Renal cortex interstitium (tissue), 11 donors: ENCODE results near the gene CCDC188. TPM values are rescaled to one million over a fixed set of nuclear protein-coding genes. Genes with fewer than 3 reads are reported as not detected.
"Not testable (repeated sequence)": the region's sequence is repeated elsewhere in the genome, so short reads cannot be mapped to it uniquely, and the experiment has no call there.

Experiments used
- DNase-seq, 11 donors: peaks; one replicate each; pipeline ENCODE4 v3.0.0-alpha.2; 2013; ENCODE audit warnings: low read depth in 9 of 11, low spot score in 4 of 11; ENCODE audit errors: extremely low read depth in 1 of 11
- polyA plus RNA-seq, 3 donors: library from polyadenylated mRNA; unstranded; fragments of 120-200 nt; gene quantifications; one replicate each; pipeline ENCODE4 v1.2.1, GENCODE V29; 2013; ENCODE audit not compliant: insufficient read length in 3 of 3

CCDC188 gene
- polyA plus RNA-seq, 3 donors = 0.93 to 1.4 (median 1.3) TPM

DNA sequence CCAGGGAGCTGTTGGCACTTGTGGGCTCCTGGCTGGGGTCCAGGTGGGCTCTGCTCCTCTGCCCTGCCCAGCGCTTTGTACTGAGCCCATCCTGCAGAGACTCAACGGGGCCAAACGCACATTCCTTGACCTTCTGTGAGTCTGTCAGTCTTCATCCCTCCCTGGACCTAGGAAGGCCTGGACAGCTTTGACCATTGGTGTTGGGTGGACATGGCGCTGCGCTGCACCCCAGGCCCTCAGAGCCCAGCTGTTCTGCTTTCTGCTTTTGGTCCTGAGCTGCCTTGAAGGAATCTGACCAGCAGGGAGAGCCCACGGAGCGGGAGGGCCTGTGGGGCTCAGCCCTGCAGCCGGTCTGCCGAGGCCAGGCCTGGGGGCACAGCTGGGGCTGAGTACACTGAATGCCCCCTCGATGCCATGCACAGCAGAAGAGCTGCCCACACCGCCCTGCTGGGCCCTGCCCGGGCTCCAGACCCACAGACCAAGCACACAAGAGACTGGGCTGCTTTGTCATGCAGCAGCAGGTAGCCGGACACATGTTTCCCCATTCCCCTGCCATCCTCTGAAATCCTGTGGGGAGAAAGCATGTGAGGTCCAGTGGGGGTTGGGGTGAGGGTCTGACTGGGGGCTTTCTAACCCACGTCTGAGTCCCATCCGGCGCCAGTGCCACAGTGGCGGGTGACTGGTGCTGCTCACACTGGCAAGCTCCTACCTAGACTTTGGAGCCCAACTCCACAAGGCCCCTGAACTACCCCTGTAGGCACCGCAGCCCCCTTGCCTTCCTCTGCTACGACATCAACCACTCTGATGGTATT is 24.1 kb upstream of the CCDC188 start:
- DNase-seq = no peak

GRCh38 chr22:20173772-20174171 is 22.9 kb upstream of the CCDC188 start:
- no peak for DNase-seq

DNA sequence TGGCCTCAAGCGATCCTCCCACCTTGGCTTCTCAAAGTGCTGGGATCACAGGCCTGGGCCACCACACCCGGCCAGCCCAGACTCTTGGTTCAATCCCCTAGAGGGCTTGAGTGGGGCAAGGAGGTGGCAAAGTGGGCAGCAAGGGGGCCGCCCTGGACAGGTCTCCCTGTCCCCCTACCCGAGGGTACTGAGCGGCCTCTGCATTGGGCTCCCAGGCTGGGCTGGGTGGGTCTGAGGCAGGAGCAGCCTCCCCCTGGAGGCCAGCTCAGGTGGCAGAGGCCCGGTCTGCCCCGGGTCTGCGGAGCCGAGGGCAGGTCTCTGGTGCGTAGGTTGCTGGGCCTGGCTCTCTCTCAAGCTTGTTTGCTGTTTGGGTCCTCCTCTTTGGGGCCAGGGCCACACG is 22.4 kb upstream of the CCDC188 start:
- no peak for DNase-seq

- DNase-seq = no peak
Measured at GRCh38 chr22:20172141-20172613, 21.3 kb upstream of the CCDC188 start.

- no peak for DNase-seq
Measured at GRCh38 chr22:20171288-20172140, 20.7 kb upstream of the CCDC188 start.

GRCh38 chr22:20170170-20170569 is 19.3 kb upstream of the CCDC188 start:
- DNase-seq = no peak

DNA sequence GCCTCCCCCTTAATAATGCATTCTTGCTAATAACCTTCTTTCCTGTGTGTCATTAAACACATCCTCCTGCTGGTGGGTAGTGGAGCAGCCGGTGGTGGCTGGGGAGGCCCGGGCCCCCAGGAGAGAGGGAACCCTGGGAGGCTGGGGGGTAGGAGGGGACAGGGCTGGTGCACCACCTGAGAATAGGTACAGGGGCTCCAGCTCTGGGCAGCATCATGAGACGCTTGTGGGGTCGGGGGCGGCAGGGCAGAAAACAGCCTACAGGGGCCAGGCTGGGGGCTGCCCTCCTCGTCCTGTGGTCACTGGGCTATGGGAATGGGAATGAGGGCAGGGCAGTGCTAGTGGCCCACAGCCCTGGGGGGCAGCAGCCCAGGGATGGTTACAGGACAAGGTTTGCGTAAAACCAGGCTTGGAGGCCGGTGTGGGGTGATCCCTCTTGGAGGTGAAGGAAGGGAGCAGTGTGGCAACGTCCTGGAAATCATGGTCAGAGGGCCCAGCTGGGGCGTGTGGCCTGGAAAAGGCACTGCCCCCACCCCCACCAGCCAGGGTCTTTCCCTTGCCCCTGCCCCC is 18.5 kb upstream of the CCDC188 start:
- no peak for DNase-seq

DNA sequence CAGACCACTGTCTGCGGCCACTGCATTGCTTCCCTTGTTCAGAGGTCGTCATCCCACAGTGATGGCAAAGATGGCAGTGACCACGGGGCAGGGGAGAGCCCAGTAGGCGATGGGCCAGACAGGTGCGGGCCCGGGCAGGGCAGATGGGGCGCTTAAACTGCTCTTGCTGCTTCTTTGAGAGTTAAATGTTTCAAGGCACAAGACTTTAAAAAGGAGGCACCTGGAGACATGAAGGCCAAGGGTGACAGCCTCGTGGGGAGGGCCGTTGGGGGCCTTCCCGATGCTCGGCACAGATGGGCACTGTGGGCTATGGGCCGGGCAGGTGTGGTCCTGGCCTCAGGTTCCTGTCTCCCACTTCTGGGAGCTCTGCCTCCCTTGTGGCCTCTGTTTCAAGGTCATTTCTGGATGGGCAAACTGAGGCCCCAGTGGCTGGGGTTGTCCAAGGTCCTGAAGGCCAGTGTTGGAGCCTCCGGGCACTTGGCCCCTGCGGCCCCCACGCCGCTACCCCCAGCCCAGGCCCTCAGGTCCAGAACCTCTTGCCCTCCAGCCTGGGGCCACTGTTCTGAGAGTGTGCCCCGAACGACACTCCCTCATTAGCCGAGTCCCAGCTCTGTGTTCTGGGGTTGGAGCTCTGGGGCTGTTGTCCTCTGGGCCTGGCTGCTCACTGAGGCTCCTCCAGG is 16.9 kb upstream of the CCDC188 start:
- DNase-seq = no peak

- no peak for DNase-seq
Measured at GRCh38 chr22:20166703-20167102, 15.8 kb upstream of the CCDC188 start.

DNA sequence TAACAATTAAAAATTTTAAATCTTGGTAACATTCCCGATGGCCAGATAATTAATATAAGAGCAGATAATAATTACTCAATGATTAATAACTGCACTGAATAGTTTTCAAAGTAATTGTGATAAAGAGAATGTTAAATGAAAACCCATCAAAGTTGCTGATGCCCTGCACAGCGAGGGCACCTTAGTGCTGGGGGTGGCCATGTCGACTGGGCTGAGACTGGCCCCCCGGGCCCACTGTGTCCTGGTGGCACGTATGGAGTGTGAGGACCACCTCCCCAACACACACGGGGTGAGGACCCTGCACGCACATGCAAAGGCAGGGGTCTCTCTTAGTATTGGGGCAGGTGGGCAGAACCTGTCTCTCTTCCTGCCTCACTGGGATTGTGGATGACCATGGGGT is 15.1 kb upstream of the CCDC188 start:
- DNase-seq = no peak

GRCh38 chr22:20165421-20165820 is 14.6 kb upstream of the CCDC188 start:
- DNase-seq = no peak

DNA sequence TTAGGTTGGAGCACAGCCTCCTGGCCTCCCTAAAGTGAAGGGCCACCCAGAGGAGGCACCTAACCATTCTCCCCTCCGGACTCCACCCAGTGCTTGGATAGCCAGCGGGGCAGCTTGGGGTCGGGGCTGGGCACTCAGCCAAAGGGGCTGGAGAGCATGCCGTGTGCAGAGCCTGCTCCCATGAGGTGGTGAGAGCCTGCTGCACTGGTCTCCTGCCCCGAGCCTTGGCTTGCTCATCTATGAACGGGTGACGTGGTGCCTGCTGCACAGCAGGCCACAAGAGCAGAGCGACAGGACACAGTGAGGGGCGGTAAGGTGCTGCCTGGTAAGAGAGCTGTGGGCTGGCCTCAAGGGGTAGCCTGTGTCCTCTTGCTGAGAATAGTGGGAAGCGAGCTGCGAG is 14.0 kb upstream of the CCDC188 start:
- no peak for DNase-seq

DNA sequence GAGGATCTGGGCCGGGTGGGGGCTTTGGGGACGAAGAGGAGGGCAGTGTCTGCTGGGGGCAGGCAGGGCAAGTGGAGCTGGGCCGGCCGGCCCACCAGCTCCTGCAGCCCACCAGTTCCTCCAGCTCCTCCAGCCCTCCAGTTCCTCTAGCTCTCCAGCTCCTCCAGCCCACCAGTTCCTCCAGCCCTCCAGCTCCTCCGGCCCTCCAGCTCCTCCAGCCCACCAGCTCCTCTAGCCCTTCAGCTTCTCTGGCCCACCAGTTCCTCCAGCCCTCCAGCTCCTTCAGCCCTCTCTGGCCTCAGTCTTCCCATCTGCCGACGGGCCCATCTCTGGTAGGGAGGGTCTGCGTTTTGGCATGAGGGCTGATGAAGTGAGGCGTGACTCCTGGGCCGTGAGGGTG is 9.2 kb upstream of the CCDC188 start:
- DNase-seq = no peak

DNA sequence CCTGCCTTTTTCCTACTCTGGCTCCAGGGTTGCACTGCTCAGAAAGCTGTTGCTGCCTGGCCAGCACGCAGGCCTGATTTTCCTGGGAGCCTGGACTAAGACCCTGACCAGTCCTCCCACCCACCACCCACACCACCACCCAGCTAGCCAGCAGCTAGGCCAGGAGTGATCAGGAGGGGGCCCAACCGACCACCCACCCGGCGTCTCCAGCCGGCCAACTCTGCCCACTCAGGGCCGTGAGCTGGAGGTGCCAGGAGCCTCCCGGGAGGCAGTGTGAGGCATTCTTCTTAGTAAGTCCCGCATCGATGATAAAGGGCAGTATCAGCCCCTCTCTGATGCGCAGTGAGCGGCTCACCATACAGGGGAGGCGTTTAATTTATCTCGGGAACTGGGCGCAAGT is 8.7 kb upstream of the CCDC188 start:
- not testable (repeated sequence) for DNase-seq

GRCh38 chr22:20159076-20159475 is 8.2 kb upstream of the CCDC188 start:
- peak in 1 of 11 donors; percentile 16 for DNase-seq

DNA sequence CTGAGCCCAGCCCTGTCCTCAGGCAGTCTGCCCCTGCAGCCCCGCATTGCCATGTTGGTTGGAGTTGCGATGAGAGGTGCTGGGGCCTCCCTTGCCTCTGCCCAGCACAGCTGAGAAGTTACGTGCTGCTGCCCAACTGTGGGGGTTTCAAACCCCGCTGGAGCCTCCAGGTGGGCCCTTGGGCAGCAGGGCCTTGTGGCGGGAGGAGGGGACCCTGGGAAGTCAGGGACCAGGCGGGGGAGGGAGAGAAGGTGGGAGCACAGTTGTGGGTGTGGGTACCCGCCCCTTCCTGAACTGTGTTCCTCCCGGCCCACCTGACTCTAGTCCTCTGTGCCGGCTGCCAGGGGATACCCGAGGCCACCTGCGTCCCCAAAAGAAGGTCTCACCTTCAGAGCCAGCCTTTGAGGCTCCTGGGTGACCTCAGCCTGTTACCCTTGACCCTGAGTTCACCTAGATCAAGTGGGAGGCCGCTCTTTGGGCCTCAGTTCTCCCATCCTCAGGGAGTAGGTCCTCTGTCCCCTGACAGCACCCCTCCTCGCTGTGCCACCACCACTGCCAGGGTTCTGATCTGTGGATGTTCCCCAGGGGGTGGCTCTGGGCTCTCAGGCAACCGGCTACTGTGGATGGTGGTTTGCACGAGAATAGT is 7.7 kb upstream of the CCDC188 start:
- DNase-seq = no peak

DNA sequence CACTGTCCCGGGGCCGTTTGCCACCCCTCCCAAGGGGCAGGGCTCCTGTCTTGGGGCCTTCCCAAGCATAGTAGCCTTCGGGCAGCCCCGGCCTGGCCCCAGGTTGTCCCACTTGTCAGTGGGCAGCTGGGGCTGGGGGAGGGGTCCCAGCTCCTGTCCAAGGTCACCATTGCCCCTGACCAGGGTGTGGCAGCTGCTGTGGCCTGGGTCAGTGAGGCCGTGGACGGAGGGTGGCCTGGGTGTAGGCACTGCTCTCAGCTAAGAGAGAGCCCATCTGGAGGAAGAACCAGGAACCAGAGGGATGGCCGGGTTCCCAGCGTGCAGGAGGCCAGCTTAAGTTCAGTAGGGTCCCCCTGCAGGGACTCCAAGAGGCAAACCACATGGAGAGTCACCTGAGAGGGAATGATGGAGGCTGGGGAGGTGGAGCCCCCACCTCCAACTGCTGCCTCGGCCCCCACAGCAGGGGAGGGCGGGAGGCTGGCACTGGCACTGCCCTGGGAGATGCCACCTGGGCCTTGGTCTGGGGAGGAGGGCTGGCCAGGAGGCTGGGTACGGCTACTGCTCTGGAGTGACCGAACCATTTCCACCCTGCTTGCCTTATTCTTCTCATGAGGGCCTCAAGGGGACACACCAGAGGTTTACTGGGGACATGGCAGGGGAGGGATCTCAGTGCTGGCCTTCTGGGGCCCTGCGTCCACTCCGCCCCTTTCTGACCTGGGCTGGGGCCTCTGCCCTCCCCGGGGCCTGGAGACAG is 6.8 kb upstream of the CCDC188 start:
- DNase-seq = no peak
